ENCODE results near the gene CC2D2A.

DNA sequence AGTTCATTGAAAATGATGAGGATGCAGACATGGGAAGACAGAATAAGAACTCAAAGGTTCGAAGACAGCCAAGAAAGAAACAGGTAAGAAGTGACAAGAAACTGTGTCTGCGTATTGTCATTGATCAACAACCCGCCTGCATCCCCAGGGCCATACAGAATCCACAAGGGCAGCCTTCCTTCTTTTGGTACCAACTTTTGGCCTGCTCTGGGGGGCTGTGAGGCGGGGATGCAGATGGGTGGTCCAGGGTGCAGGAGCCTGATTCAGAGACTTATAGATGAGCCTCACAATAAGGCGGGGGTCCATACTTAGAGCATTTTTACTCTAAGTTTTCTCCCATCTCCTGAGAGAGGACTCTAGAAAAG is 9.0 kb downstream of the CC2D2A start:
- TF ChIP-seq ZNF565 (CRISPR knock-in tag; conservative IDR thresholded peaks at IDR 0.05; ENCODE audit: low read depth) = no peak
- no peak for TF ChIP-seq TCF4 (CRISPR knock-in tag; IDR thresholded peaks at IDR 0.05; ENCODE audit: borderline replicate concordance)
- no peak for TF ChIP-seq ZFP3 (CRISPR knock-in tag; IDR thresholded peaks at IDR 0.05)
- TF ChIP-seq ISL1 (CRISPR knock-in tag; IDR thresholded peaks at IDR 0.05) = no peak
- TF ChIP-seq, protein P1, sequence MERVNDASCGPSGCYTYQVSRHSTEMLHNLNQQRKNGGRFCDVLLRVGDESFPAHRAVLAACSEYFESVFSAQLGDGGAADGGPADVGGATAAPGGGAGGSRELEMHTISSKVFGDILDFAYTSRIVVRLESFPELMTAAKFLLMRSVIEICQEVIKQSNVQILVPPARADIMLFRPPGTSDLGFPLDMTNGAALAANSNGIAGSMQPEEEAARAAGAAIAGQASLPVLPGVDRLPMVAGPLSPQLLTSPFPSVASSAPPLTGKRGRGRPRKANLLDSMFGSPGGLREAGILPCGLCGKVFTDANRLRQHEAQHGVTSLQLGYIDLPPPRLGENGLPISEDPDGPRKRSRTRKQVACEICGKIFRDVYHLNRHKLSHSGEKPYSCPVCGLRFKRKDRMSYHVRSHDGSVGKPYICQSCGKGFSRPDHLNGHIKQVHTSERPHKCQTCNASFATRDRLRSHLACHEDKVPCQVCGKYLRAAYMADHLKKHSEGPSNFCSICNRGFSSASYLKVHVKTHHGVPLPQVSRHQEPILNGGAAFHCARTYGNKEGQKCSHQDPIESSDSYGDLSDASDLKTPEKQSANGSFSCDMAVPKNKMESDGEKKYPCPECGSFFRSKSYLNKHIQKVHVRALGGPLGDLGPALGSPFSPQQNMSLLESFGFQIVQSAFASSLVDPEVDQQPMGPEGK (CRISPR knock-in tag; IDR thresholded peaks at IDR 0.05; ENCODE audit: borderline replicate concordance) = no peak
- TF ChIP-seq, protein P2, sequence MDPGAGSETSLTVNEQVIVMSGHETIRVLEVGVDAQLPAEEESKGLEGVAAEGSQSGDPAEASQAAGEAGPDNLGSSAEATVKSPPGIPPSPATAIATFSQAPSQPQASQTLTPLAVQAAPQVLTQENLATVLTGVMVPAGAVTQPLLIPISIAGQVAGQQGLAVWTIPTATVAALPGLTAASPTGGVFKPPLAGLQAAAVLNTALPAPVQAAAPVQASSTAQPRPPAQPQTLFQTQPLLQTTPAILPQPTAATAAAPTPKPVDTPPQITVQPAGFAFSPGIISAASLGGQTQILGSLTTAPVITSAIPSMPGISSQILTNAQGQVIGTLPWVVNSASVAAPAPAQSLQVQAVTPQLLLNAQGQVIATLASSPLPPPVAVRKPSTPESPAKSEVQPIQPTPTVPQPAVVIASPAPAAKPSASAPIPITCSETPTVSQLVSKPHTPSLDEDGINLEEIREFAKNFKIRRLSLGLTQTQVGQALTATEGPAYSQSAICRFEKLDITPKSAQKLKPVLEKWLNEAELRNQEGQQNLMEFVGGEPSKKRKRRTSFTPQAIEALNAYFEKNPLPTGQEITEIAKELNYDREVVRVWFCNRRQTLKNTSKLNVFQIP (CRISPR knock-in tag; IDR thresholded peaks at IDR 0.05; ENCODE audit: borderline replicate concordance, low read depth) = no peak
- no peak for TF ChIP-seq ARNTL (CRISPR knock-in tag; IDR thresholded peaks at IDR 0.05; ENCODE audit: borderline replicate concordance, low read depth)
- no peak for TF ChIP-seq RARB (CRISPR knock-in tag; IDR thresholded peaks at IDR 0.05)
- TF ChIP-seq, protein P3, sequence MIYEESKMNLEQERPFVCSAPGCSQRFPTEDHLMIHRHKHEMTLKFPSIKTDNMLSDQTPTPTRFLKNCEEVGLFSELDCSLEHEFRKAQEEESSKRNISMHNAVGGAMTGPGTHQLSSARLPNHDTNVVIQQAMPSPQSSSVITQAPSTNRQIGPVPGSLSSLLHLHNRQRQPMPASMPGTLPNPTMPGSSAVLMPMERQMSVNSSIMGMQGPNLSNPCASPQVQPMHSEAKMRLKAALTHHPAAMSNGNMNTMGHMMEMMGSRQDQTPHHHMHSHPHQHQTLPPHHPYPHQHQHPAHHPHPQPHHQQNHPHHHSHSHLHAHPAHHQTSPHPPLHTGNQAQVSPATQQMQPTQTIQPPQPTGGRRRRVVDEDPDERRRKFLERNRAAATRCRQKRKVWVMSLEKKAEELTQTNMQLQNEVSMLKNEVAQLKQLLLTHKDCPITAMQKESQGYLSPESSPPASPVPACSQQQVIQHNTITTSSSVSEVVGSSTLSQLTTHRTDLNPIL (CRISPR knock-in tag; IDR thresholded peaks at IDR 0.05; ENCODE audit: low read depth) = no peak
- TF ChIP-seq ZFP30 (CRISPR knock-in tag; IDR thresholded peaks at IDR 0.05) = no peak
- no peak for TF ChIP-seq BACH2 (CRISPR knock-in tag; IDR thresholded peaks at IDR 0.05; ENCODE audit: borderline replicate concordance)
- TF ChIP-seq TOX (CRISPR knock-in tag; IDR thresholded peaks at IDR 0.05; ENCODE audit: borderline replicate concordance) = no peak
- no peak for TF ChIP-seq OSR1 (CRISPR knock-in tag; IDR thresholded peaks at IDR 0.05)

All from SK-N-SH treated with all-trans-retinoic acid at 6 μM for 48 hours (cell line).